Fibroblast of lung (primary cell): Measurements from ENCODE around the gene UTP11. TPM values are rescaled to one million over a fixed set of nuclear protein-coding genes. Genes with fewer than 3 reads are reported as not detected.
"Not testable (repeated sequence)": the region's sequence is repeated elsewhere in the genome, so short reads cannot be mapped to it uniquely, and the experiment has no call there.

Experiments
- DNase-seq, 2 donors: peaks; one replicate each; pipeline versions ENCODE4 v3.0.0 to v3.0.0-alpha.2; 2010; ENCODE audit warnings: low read depth in 2 of 2
- H2AFZ ChIP-seq: 2 replicates; pipeline ENCODE4 v1.5.1; 2012; ENCODE audit warnings: low read length, control low read depth, inconsistent platforms
- H3K27ac ChIP-seq: 2 replicates; pipeline ENCODE4 v1.5.1; 2011; ENCODE audit warnings: low read length, control low read depth; ENCODE audit not compliant: insufficient read depth
- H3K27me3 ChIP-seq: 2 replicates; pipeline ENCODE4 v1.5.1; 2011; ENCODE audit warnings: mild to moderate bottlenecking, low read length; ENCODE audit not compliant: control insufficient read depth, insufficient read depth
- H3K36me3 ChIP-seq: 2 replicates; pipeline ENCODE4 v1.5.1; 2011; ENCODE audit warnings: low read length; ENCODE audit not compliant: control insufficient read depth, insufficient read depth
- H3K4me1 ChIP-seq: 2 replicates; pipeline ENCODE4 v1.5.1; 2011; ENCODE audit warnings: low read length; ENCODE audit not compliant: control insufficient read depth, insufficient read depth; ENCODE audit errors: extremely low read depth
- H3K4me2 ChIP-seq: 2 replicates; pipeline ENCODE4 v1.5.1; 2011; ENCODE audit warnings: low read length, control low read depth; ENCODE audit not compliant: insufficient read depth; ENCODE audit errors: extremely low read depth
- H3K4me3 ChIP-seq, 4 experiments: fragments of 200-600 bp in 1 of 4; sonication (generic) in 1 of 4; replicated peaks in 1 of 4; 2 replicates each; pipeline ENCODE4 v1.5.1; 2011 to 2016; ENCODE audit warnings: low read length in 4 of 4, low read depth in 3 of 4, mild to moderate bottlenecking in 3 of 4, control low read depth in 2 of 4, inconsistent platforms in 1 of 4, mixed read lengths in 1 of 4; ENCODE audit not compliant: insufficient read depth in 1 of 4; ENCODE audit errors: control extremely low read depth in 1 of 4
- H3K79me2 ChIP-seq: 2 replicates; pipeline ENCODE4 v1.5.1; 2012; ENCODE audit warnings: mild to moderate bottlenecking, low read length, inconsistent platforms; ENCODE audit not compliant: control insufficient read depth, insufficient read depth
- H3K9ac ChIP-seq: 2 replicates; pipeline ENCODE4 v1.5.1; 2011; ENCODE audit warnings: mild to moderate bottlenecking, low read length, control low read depth; ENCODE audit not compliant: insufficient read depth
- H3K9me3 ChIP-seq: 2 replicates; pipeline ENCODE4 v1.5.1; 2012; ENCODE audit warnings: low read depth, low read length; ENCODE audit not compliant: control insufficient read depth, insufficient read depth
- H4K20me1 ChIP-seq: 2 replicates; pipeline ENCODE4 v1.5.1; 2011; ENCODE audit warnings: low read length; ENCODE audit not compliant: control insufficient read depth, insufficient read depth; ENCODE audit errors: extremely low read depth
- CTCF ChIP-seq, 2 donors: IDR thresholded peaks in 1 of 2; conservative IDR thresholded peaks in 1 of 2; 1 replicate in 1 of 2; 2 replicates in 1 of 2; pipeline ENCODE4 v1.5.1; 2011 to 2012; ENCODE audit warnings: low read length in 2 of 2, control low read depth in 1 of 2, inconsistent platforms in 1 of 2, low read depth in 1 of 2, mild to moderate bottlenecking in 1 of 2
- EZH2 ChIP-seq: IDR thresholded peaks from 2 replicates; pipeline ENCODE4 v1.5.1; 2012; ENCODE audit warnings: low read length, control low read depth, mild to moderate bottlenecking; ENCODE audit errors: missing control alignments
- polyA minus RNA-seq: library from RNA; depleted of rRNA, polyadenylated mRNA; stranded (reverse); fragments of >200 nt; gene quantifications from 2 replicates; pipeline ENCODE4 v1.2.3, GENCODE V29; 2011; ENCODE audit warnings: low replicate concordance
- polyA plus RNA-seq, 2 donors: library from polyadenylated mRNA; depleted of rRNA in 1 of 2; stranded (reverse) in 1 of 2; unstranded in 1 of 2; fragments of >200 nt; gene quantifications; 2 replicates each; pipeline ENCODE4 v1.2.1, GENCODE V29; 2011 to 2012; ENCODE audit warnings: missing spikeins in 1 of 2
- total RNA-seq: library from RNA; depleted of rRNA; stranded (reverse); fragments of >200 nt; gene quantifications from 2 replicates; pipeline ENCODE4 v1.2.1, GENCODE V29; 2014

Gene UTP11
- 34.8 and 39.5 TPM in 2 replicates for total RNA-seq
- polyA plus RNA-seq = 56.5 and 63.7 TPM in 2 replicates
- 57.6 and 60.0 TPM in 2 replicates for polyA plus RNA-seq (2012)
- 2.5 and 9.0 TPM in 2 replicates for polyA minus RNA-seq

- Histone ChIP-seq H3K4me3 (peak within 1 kb of the TSS; percentile 80 to 99 (median 90)), H3K79me2 (peaks cover 42% of the 10 kb centered on the region), H3K9me3 (no peaks in the 10 kb centered on the region), H3K9ac (peak within 1 kb of the TSS; percentile 90), H3K36me3 (peaks cover 3% of the 10 kb centered on the region), H3K27me3 (no peaks in the 10 kb centered on the region), H2AFZ (peak within 1 kb of the TSS; percentile 88), H3K4me2 (peak within 1 kb of the TSS; percentile 87), H4K20me1 (no peaks in the 10 kb centered on the region), H3K4me1 (peaks cover 3% of the 10 kb centered on the region), H3K27ac (peak within 1 kb of the TSS; percentile 96)
- TF ChIP-seq EZH2 (no peak), CTCF (conservative IDR thresholded peaks at IDR 0.05 in 1 of 2, IDR thresholded peaks at IDR 0.05 in 1 of 2; ENCODE audit: low read depth in 1 of 2, low read length in 2 of 2) (no peak)
- peak; percentile 100 for DNase-seq
These were observed at the start of gene UTP11 for GRCh38 chr1:38012363-38013226. TSS of gene UTP11 (plus strand) at chr1:38012734. CDS start at chr1:38012803, 69 bp downstream.

- H2AFZ ChIP-seq, H3K4me2 ChIP-seq, H4K20me1 ChIP-seq, H3K4me1 ChIP-seq, H3K27ac ChIP-seq, H3K36me3 ChIP-seq, H3K4me3 ChIP-seq, H3K9ac ChIP-seq, H3K79me2 ChIP-seq, H3K9me3 ChIP-seq, DNase-seq, H3K27me3 ChIP-seq: not testable (repeated sequence)
These were observed 48.4 kb upstream of the UTP11 start for GRCh38 chr1:37964106-37964505.

GRCh38 chr1:37965301-37965700, 47.2 kb upstream of the UTP11 start:
- Histone ChIP-seq H4K20me1 (no peaks in the 10 kb centered on the region), H2AFZ (no peak overlapping the region), H3K4me1 (no peaks in the 10 kb centered on the region), H3K27me3 (no peaks in the 10 kb centered on the region), H3K4me3 (no peak overlapping the region), H3K4me2 (no peak overlapping the region), H3K79me2 (no peaks in the 10 kb centered on the region), H3K9me3 (no peaks in the 10 kb centered on the region), H3K36me3 (peaks cover 10% of the 10 kb centered on the region), H3K27ac (no peak overlapping the region), H3K9ac (no peak overlapping the region)
- DNase-seq = no peak
- TF ChIP-seq EZH2 = no peak
- no peak for TF ChIP-seq CTCF (conservative IDR thresholded peaks at IDR 0.05 in 1 of 2, IDR thresholded peaks at IDR 0.05 in 1 of 2; ENCODE audit: low read depth in 1 of 2, low read length in 2 of 2)

GRCh38 chr1:37973684-37974083, 38.9 kb upstream of the UTP11 start:
- not testable (repeated sequence) for H3K79me2 ChIP-seq, H3K36me3 ChIP-seq, H3K27ac ChIP-seq, H4K20me1 ChIP-seq, DNase-seq, H3K9me3 ChIP-seq, H3K4me3 ChIP-seq, H3K9ac ChIP-seq, H2AFZ ChIP-seq, H3K4me1 ChIP-seq, H3K4me2 ChIP-seq, H3K27me3 ChIP-seq
